SH-SY5Y (cell line): Measurements from ENCODE around the gene PFKP.

ENCODE experiments used
- GATA2 ChIP-seq: IDR thresholded peaks from 2 replicates; pipeline ENCODE4 v1.6.1; 2011; ENCODE audit warnings: mild to moderate bottlenecking, low read depth, low read length
- GATA3 ChIP-seq: IDR thresholded peaks from 2 replicates; pipeline ENCODE4 v1.6.1; 2011; ENCODE audit warnings: low read depth, mild to moderate bottlenecking, low read length, moderate library complexity

GRCh38 chr10:3045471-3046209 is 21.7 kb upstream of the PFKP start:
- no peak for TF ChIP-seq GATA3
- no peak for TF ChIP-seq GATA2
